Peyer's patch (tissue), 4 donors: Measurements from ENCODE around the gene DQX1.

ENCODE experiments used
- POLR2A ChIP-seq, 2 donors: fragments of 450-650 bp; IDR thresholded peaks; one replicate each; pipeline ENCODE4 v1.5.1; 2017; ENCODE audit warnings: antibody characterized with exemption in 2 of 2, mild to moderate bottlenecking in 2 of 2, moderate library complexity in 2 of 2
- TF ChIP-seq, protein P1 (sequence below), 6 experiments: fragments of 450-650 bp in 4 of 6; fragments of 200-600 bp in 2 of 6; sonication (generic) in 1 of 6; IDR thresholded peaks; one replicate each; pipeline ENCODE4 v1.5.1; 2017 to 2019; ENCODE audit warnings: antibody characterized with exemption in 6 of 6, mild to moderate bottlenecking in 3 of 6, moderate library complexity in 1 of 6

DNA sequence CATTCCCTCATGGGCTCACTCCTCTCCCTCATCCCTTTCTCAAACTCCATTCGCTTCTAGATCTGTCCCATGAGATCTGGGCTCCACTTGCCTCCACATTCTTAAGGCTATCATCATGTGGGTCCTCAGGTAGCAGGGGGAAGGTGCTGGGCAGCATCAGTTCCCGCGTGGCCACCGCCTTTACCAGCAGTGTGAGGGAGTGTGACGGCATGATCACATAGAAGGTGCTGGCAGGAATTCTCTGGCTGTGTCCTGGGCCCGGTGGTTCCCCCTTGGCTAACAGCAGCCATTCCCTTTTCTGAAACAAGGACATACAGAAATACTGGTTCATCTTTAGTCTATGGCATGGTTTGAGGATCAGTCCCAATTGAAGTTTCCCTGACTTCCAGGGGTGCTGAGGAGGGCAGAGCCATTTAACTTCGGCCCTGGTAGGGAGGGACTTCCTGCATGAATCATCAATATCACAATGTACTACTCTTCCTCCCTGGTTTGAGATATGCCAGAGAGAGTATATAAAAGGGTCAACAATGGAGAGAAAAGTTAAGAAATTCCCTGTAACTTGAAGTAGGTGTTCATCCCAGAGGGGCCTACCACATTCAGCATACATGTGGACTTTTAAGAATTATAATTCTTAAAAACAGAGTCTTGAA lies 36.2 kb upstream of the DQX1 start:
- TF ChIP-seq, protein P1, sequence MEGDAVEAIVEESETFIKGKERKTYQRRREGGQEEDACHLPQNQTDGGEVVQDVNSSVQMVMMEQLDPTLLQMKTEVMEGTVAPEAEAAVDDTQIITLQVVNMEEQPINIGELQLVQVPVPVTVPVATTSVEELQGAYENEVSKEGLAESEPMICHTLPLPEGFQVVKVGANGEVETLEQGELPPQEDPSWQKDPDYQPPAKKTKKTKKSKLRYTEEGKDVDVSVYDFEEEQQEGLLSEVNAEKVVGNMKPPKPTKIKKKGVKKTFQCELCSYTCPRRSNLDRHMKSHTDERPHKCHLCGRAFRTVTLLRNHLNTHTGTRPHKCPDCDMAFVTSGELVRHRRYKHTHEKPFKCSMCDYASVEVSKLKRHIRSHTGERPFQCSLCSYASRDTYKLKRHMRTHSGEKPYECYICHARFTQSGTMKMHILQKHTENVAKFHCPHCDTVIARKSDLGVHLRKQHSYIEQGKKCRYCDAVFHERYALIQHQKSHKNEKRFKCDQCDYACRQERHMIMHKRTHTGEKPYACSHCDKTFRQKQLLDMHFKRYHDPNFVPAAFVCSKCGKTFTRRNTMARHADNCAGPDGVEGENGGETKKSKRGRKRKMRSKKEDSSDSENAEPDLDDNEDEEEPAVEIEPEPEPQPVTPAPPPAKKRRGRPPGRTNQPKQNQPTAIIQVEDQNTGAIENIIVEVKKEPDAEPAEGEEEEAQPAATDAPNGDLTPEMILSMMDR (IDR thresholded peaks at IDR 0.05): no peak
- TF ChIP-seq POLR2A (IDR thresholded peaks at IDR 0.05): no peak
